ENCODE measurements around the gene ELK4. TPM values are rescaled to one million over a fixed set of nuclear protein-coding genes. Genes with fewer than 3 reads are reported as not detected.

ELK4 gene
- total and polyA plus RNA-seq, 2 of the 13 experiments (the other 11 are each of a cell fraction or from before 2014, with no cell fraction given), result 8.3 to 13.1 TPM

DNA sequence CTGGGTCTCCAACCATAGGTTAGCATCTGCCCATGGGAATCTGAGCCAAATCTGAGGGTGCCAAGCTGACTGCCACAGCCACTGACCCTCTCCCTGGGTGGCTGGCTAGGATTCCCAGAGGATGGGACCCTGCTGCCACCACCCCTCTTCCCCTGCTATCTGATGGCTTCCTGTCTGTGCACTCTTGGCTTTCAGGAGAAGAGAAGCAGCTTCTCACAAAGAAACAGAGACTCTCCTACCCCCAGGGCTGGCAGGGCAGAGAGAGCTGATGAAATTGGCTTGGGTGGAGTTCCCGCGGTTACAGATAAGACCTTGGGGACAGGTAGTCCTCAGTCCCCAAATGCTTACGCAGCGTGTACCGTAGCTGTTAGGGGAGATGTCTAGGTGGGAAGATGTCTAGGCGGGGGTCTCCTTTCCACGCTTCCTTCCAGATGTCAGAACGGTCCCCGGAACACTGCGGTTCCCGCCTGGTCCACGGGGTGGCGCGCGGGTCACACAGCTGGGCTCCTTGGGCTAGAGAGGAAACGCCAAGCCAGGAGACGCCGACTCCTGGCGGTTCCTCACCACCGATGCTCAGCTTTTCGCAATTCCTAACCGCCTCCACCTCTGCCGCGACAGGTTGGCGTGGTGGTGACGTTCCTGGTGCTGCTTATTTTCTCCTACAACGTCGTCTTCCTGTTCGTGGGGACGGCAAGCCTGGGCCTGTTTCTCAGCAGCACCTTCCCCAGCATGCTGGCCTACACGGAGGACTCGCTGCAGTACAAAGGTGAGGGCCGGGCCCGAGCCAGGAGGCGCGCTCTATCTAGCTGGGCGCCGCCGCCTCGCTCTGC, 40.1 kb downstream of the ELK4 start (continued):
- TF ChIP-seq NR1H2 (CRISPR knock-in tag; IDR thresholded peaks at IDR 0.05; ENCODE audit: borderline replicate concordance, low read depth) (no peak), CHCHD3 (CRISPR knock-in tag; IDR thresholded peaks at IDR 0.05) (no peak), IKZF1 (IDR thresholded peaks at IDR 0.05) (no peak), MAFK (conservative IDR thresholded peaks at IDR 0.05 in 1 of 2, IDR thresholded peaks at IDR 0.05 in 1 of 2; ENCODE audit: low read length in 2 of 2) (no peak), MED13 (CRISPR knock-in tag; IDR thresholded peaks at IDR 0.05) (no peak), ZNF441 (CRISPR knock-in tag; IDR thresholded peaks at IDR 0.05; ENCODE audit: borderline replicate concordance) (0 out of 2 replicates have a peak, but pooled peaks have one; percentile 54), TAF15 (IDR thresholded peaks at IDR 0.05; ENCODE audit: low read depth, low read length, poor library complexity, severe bottlenecking) (peak; percentile 73), POLR2A (IDR thresholded peaks at IDR 0.05; ENCODE audit: insufficient read depth in 1 of 2, low read depth in 2 of 2, low read length in 2 of 2) (peak in 1 of 2 experiments; percentile 39; a peak in 1 of 4 replicates), SRSF4 (IDR thresholded peaks at IDR 0.05; ENCODE audit: low read depth, low read length, poor library complexity, severe bottlenecking) (no peak), KDM6A (CRISPR knock-in tag; IDR thresholded peaks at IDR 0.05; ENCODE audit: low read depth) (no peak), ARHGAP35 (CRISPR knock-in tag; IDR thresholded peaks at IDR 0.05; ENCODE audit: borderline replicate concordance) (no peak), ZFP1 (CRISPR knock-in tag; IDR thresholded peaks at IDR 0.05) (no peak), ESRRA (CRISPR knock-in tag; IDR thresholded peaks at IDR 0.05; ENCODE audit: low read depth) (0 out of 2 replicates have a peak, but pooled peaks have one; percentile 16), ZNF333 (CRISPR knock-in tag; IDR thresholded peaks at IDR 0.05; ENCODE audit: borderline replicate concordance) (no peak), SMAD3 (CRISPR knock-in tag; IDR thresholded peaks at IDR 0.05) (0 out of 2 replicates have a peak, but pooled peaks have one; percentile 53), GATA4 (IDR thresholded peaks at IDR 0.05; ENCODE audit: borderline replicate concordance, low read depth) (no peak), ONECUT2 (CRISPR knock-in tag; IDR thresholded peaks at IDR 0.05) (no peak), ZNF672 (CRISPR knock-in tag; IDR thresholded peaks at IDR 0.05) (no peak), ZSCAN25 (CRISPR knock-in tag; IDR thresholded peaks at IDR 0.05) (no peak), ATM (IDR thresholded peaks at IDR 0.05; ENCODE audit: borderline replicate concordance) (no peak), MBNL3 (CRISPR knock-in tag; conservative IDR thresholded peaks at IDR 0.05) (no peak), ZNF296 (CRISPR knock-in tag; conservative IDR thresholded peaks at IDR 0.05) (no peak), ZNF768 (CRISPR knock-in tag; IDR thresholded peaks at IDR 0.05) (peak; percentile 28; the same call in 1 of the 2 replicates), PCBP2 (optimal IDR thresholded peaks at IDR 0.05; ENCODE audit: low read depth, low read length, poor library complexity, severe bottlenecking) (no peak), ZFP82 (CRISPR knock-in tag; IDR thresholded peaks at IDR 0.05; ENCODE audit: borderline replicate concordance) (no peak)
- TF ChIP-seq, protein P1, sequence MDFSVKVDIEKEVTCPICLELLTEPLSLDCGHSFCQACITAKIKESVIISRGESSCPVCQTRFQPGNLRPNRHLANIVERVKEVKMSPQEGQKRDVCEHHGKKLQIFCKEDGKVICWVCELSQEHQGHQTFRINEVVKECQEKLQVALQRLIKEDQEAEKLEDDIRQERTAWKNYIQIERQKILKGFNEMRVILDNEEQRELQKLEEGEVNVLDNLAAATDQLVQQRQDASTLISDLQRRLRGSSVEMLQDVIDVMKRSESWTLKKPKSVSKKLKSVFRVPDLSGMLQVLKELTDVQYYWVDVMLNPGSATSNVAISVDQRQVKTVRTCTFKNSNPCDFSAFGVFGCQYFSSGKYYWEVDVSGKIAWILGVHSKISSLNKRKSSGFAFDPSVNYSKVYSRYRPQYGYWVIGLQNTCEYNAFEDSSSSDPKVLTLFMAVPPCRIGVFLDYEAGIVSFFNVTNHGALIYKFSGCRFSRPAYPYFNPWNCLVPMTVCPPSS (IDR thresholded peaks at IDR 0.05), result no peak
- TF ChIP-seq, protein P2, sequence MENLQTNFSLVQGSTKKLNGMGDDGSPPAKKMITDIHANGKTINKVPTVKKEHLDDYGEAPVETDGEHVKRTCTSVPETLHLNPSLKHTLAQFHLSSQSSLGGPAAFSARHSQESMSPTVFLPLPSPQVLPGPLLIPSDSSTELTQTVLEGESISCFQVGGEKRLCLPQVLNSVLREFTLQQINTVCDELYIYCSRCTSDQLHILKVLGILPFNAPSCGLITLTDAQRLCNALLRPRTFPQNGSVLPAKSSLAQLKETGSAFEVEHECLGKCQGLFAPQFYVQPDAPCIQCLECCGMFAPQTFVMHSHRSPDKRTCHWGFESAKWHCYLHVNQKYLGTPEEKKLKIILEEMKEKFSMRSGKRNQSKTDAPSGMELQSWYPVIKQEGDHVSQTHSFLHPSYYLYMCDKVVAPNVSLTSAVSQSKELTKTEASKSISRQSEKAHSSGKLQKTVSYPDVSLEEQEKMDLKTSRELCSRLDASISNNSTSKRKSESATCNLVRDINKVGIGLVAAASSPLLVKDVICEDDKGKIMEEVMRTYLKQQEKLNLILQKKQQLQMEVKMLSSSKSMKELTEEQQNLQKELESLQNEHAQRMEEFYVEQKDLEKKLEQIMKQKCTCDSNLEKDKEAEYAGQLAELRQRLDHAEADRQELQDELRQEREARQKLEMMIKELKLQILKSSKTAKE (CRISPR knock-in tag; IDR thresholded peaks at IDR 0.05; ENCODE audit: borderline replicate concordance), result no peak
- TF ChIP-seq, protein P3, sequence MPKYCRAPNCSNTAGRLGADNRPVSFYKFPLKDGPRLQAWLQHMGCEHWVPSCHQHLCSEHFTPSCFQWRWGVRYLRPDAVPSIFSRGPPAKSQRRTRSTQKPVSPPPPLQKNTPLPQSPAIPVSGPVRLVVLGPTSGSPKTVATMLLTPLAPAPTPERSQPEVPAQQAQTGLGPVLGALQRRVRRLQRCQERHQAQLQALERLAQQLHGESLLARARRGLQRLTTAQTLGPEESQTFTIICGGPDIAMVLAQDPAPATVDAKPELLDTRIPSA (CRISPR knock-in tag; IDR thresholded peaks at IDR 0.05; ENCODE audit: borderline replicate concordance), result no peak
